HCT116 (cell line): ENCODE data around the gene ADRM1. TPM values are rescaled to one million over a fixed set of nuclear protein-coding genes. Genes with fewer than 3 reads are reported as not detected.

ENCODE experiments used
- ATAC-seq: fragments of 200-7000 bp; cut with Tn5 transposase; 2 replicates; pipeline ENCODE4 v1.9.1; 2020; ENCODE audit warnings: mild to moderate bottlenecking, moderate library complexity
- BruUV-seq: library from RNA; stranded (reverse); fragments of 400-500 nt; replicated peaks from 2 replicates; lab custom pipeline; 2021; lab: Mats Ljungman, UMichigan
- CTCF ChIA-PET: fragments of 300-600 bp; sonication (Branson Sonifier 250); formaldehyde crosslinking; loops from one replicate; lab custom pipeline; 2021; ENCODE audit warnings: antibody characterized with exemption; lab: Charles Lee
- POLR2A ChIA-PET: fragments of 300-600, 350-600 bp; sonication (Branson Sonifier 250); formaldehyde crosslinking; loops from one replicate; lab custom pipeline; 2021; ENCODE audit warnings: antibody characterized with exemption; lab: Charles Lee
- RAD21 ChIA-PET, 2 experiments: fragments of 300-600 bp; sonication (Branson Sonifier 250); formaldehyde crosslinking; loops; one replicate each; lab custom pipeline; 2023; ENCODE audit warnings: low total read pairs in 2 of 2; ENCODE audit not compliant: uncharacterized antibody in 2 of 2, unreplicated experiment in 2 of 2, low non-redundant PET in 1 of 2; lab: Charles Lee
- DNase-seq: peaks from one replicate; pipeline ENCODE4 v3.0.0-alpha.2; 2010; ENCODE audit warnings: low read depth, low spot score
- H2AFZ ChIP-seq: fragments of 200-600 bp; shearing (Covaris generic), sonication (generic); 2 replicates; pipeline ENCODE4 v1.6.1; 2017; ENCODE audit warnings: low read depth, mixed run types, mixed read lengths, antibody characterized with exemption, low read length; ENCODE audit not compliant: poor library complexity, severe bottlenecking
- H3K27ac ChIP-seq: 2 replicates; pipeline ENCODE4 v1.5.1; 2012; ENCODE audit warnings: low read depth, low read length
- H3K27me3 ChIP-seq: fragments of 200-600 bp; sonication (generic); 2 replicates; pipeline ENCODE4 v1.6.1; 2016; ENCODE audit warnings: mixed run types, low read length, mixed read lengths; ENCODE audit not compliant: insufficient read depth
- H3K36me3 ChIP-seq, 2 experiments: fragments of 200-500 bp in 1 of 2; fragments of 200-600 bp in 1 of 2; sonication (Bioruptor generic) in 1 of 2; sonication (generic) in 1 of 2; 2 replicates each; pipeline versions ENCODE4 v1.5.1 to v1.6.1; 2014 to 2016; ENCODE audit warnings: low read length in 2 of 2, inconsistent platforms in 1 of 2, mixed read lengths in 1 of 2, mixed run types in 1 of 2; ENCODE audit not compliant: insufficient read depth in 2 of 2, control insufficient read depth in 1 of 2
- H3K4me1 ChIP-seq, 2 experiments: fragments of 200-600 bp in 1 of 2; sonication (generic) in 1 of 2; 2 replicates each; pipeline versions ENCODE4 v1.5.1 to v1.6.1; 2012 to 2017; ENCODE audit warnings: low read length in 2 of 2, inconsistent platforms in 1 of 2, mild to moderate bottlenecking in 1 of 2, mixed read lengths in 1 of 2, mixed run types in 1 of 2, moderate library complexity in 1 of 2; ENCODE audit not compliant: insufficient read depth in 2 of 2, control insufficient read depth in 1 of 2
- H3K4me2 ChIP-seq: fragments of 200-600 bp; sonication (generic); 2 replicates; pipeline ENCODE4 v1.6.1; 2017; ENCODE audit warnings: mixed run types, low read length, mixed read lengths
- H3K4me3 ChIP-seq, 2 experiments: fragments of 200-600 bp in 1 of 2; sonication (generic) in 1 of 2; replicated peaks in 1 of 2; 2 replicates each; pipeline ENCODE4 v1.5.1; 2011 to 2016; ENCODE audit warnings: low read length in 2 of 2, control low read depth in 1 of 2, low read depth in 1 of 2, mild to moderate bottlenecking in 1 of 2, mixed read lengths in 1 of 2, mixed run types in 1 of 2
- H3K79me2 ChIP-seq: fragments of 200-600 bp; sonication (generic); 2 replicates; pipeline ENCODE4 v1.6.1; 2017; ENCODE audit warnings: mild to moderate bottlenecking, mixed run types, low read length, moderate library complexity, mixed read lengths; ENCODE audit not compliant: insufficient read depth
- H3K9ac ChIP-seq: fragments of 200-600 bp; sonication (generic); 2 replicates; pipeline ENCODE4 v1.6.1; 2016; ENCODE audit warnings: low read length, mixed read lengths
- H3K9me2 ChIP-seq: fragments of 200-600 bp; sonication (generic), shearing (Covaris generic); 2 replicates; pipeline ENCODE4 v1.6.1; 2017; ENCODE audit warnings: mixed run types, mild to moderate bottlenecking, moderate library complexity; ENCODE audit not compliant: insufficient read depth
- H3K9me3 ChIP-seq, 2 experiments: fragments of 200-500 bp in 1 of 2; fragments of 200-600 bp in 1 of 2; sonication (Bioruptor generic) in 1 of 2; sonication (generic) in 1 of 2; 2 replicates each; pipeline ENCODE4 v1.6.1; 2014 to 2017; ENCODE audit warnings: low read length in 2 of 2, mixed read lengths in 2 of 2, inconsistent platforms in 1 of 2, low read depth in 1 of 2, mild to moderate bottlenecking in 1 of 2, mixed run types in 1 of 2, moderate library complexity in 1 of 2; ENCODE audit not compliant: control insufficient read depth in 1 of 2, insufficient read depth in 1 of 2
- H4K20me1 ChIP-seq: fragments of 200-600 bp; sonication (generic), shearing (Covaris generic); 2 replicates; pipeline ENCODE4 v1.6.1; 2017; ENCODE audit warnings: mixed run types, mild to moderate bottlenecking, moderate library complexity; ENCODE audit not compliant: insufficient read depth
- CBX3 ChIP-seq: IDR thresholded peaks from 2 replicates; pipeline ENCODE4 v1.6.1; 2012; ENCODE audit warnings: low read depth
- CEBPB ChIP-seq: IDR thresholded peaks from 2 replicates; pipeline ENCODE4 v1.6.1; 2012; ENCODE audit warnings: low read depth
- EGR1 ChIP-seq: IDR thresholded peaks from 2 replicates; pipeline ENCODE4 v1.6.1; 2012; ENCODE audit warnings: low read depth
- EZH2 ChIP-seq: fragments of 200-600 bp; sonication (generic); IDR thresholded peaks from 2 replicates; pipeline ENCODE4 v1.6.1; 2017; ENCODE audit warnings: antibody characterized with exemption, mixed run types
- JUND ChIP-seq: IDR thresholded peaks from 2 replicates; pipeline ENCODE4 v1.6.1; 2012
- MAX ChIP-seq: IDR thresholded peaks from 2 replicates; pipeline ENCODE4 v1.6.1; 2012
- POLR2A ChIP-seq: IDR thresholded peaks from 2 replicates; pipeline ENCODE4 v1.7.0; 2011; ENCODE audit warnings: borderline replicate concordance; ENCODE audit not compliant: insufficient read depth, insufficient read length; ENCODE audit errors: extremely low read depth
- POLR2AphosphoS5 ChIP-seq: IDR thresholded peaks from 2 replicates; pipeline ENCODE4 v1.6.1; 2011; ENCODE audit warnings: mild to moderate bottlenecking, low read depth, low read length, moderate library complexity
- SP1 ChIP-seq: IDR thresholded peaks from 2 replicates; pipeline ENCODE4 v1.6.1; 2012; ENCODE audit warnings: low read depth
- SRF ChIP-seq: IDR thresholded peaks from 2 replicates; pipeline ENCODE4 v1.6.1; 2012; ENCODE audit warnings: low read depth
- ZBTB33 ChIP-seq: IDR thresholded peaks from 2 replicates; pipeline ENCODE4 v1.6.1; 2011; ENCODE audit warnings: mild to moderate bottlenecking, low read length, moderate library complexity; ENCODE audit not compliant: insufficient replicate concordance; ENCODE audit errors: extremely low read depth
- ZFX ChIP-seq: fragments of 450-650 bp; IDR thresholded peaks from 2 replicates; pipeline ENCODE4 v1.6.1; 2017
- intact Hi-C: fragments of 100-400 bp; cut with micrococcal nuclease; formaldehyde crosslinking; loops from 2 replicates; pipeline ENCODE4 v1.10.0; 2022
- total RNA-seq: library from RNA; stranded (reverse); gene quantifications from one replicate; pipeline ENCODE4 v1.2.1, GENCODE V29; 2021; ENCODE audit not compliant: unreplicated experiment
- TF ChIP-seq, protein P1 (sequence below): IDR thresholded peaks from 2 replicates; pipeline ENCODE4 v1.6.1; 2012; ENCODE audit warnings: low read depth
- TF ChIP-seq, protein P2 (sequence below): IDR thresholded peaks from 2 replicates; pipeline ENCODE4 v1.6.1; 2012

ADRM1 gene
- total RNA-seq, 1 experiment from 2014 or later: 158 TPM

DNA sequence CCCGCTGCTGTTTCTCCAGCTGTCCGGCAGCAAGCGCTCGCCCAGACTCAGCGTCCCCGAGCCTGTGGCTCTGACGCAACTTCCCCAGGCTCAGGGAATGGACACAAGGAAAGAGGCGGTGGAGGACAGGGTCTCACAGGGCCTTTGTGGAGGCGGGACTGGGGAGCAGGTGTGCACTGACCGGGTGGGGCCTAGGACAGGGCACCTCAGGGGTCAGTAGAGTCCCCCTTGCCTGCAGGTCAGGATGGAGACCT is 44.3 kb downstream of the ADRM1 start:
- TF ChIP-seq JUND (no peak), ZBTB33 (no peak), MAX (no peak), ZFX (no peak), POLR2AphosphoS5 (no peak), CBX3 (no peak), SRF (no peak), POLR2A (no peak), SP1 (no peak), EZH2 (no peak), CEBPB (no peak), EGR1 (no peak)
- TF ChIP-seq, protein P1, sequence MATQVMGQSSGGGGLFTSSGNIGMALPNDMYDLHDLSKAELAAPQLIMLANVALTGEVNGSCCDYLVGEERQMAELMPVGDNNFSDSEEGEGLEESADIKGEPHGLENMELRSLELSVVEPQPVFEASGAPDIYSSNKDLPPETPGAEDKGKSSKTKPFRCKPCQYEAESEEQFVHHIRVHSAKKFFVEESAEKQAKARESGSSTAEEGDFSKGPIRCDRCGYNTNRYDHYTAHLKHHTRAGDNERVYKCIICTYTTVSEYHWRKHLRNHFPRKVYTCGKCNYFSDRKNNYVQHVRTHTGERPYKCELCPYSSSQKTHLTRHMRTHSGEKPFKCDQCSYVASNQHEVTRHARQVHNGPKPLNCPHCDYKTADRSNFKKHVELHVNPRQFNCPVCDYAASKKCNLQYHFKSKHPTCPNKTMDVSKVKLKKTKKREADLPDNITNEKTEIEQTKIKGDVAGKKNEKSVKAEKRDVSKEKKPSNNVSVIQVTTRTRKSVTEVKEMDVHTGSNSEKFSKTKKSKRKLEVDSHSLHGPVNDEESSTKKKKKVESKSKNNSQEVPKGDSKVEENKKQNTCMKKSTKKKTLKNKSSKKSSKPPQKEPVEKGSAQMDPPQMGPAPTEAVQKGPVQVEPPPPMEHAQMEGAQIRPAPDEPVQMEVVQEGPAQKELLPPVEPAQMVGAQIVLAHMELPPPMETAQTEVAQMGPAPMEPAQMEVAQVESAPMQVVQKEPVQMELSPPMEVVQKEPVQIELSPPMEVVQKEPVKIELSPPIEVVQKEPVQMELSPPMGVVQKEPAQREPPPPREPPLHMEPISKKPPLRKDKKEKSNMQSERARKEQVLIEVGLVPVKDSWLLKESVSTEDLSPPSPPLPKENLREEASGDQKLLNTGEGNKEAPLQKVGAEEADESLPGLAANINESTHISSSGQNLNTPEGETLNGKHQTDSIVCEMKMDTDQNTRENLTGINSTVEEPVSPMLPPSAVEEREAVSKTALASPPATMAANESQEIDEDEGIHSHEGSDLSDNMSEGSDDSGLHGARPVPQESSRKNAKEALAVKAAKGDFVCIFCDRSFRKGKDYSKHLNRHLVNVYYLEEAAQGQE: no peak
- TF ChIP-seq, protein P2, sequence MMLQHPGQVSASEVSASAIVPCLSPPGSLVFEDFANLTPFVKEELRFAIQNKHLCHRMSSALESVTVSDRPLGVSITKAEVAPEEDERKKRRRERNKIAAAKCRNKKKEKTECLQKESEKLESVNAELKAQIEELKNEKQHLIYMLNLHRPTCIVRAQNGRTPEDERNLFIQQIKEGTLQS: no peak
- no peak overlapping the region for H3K4me2 ChIP-seq
- BruUV-seq: no TSS peak
- CTCF ChIA-PET: no interaction called here
- ATAC-seq (no peak), DNase-seq (no peak)
- peaks cover 20 to 25% of the 10 kb centered on the region in 2 experiments for H3K4me1 ChIP-seq
- intact Hi-C loops: no loop called here
- POLR2A ChIA-PET: no interaction called here
- no peaks in the 10 kb centered on the region for H3K9me3 ChIP-seq
- H3K36me3 ChIP-seq: peaks cover 12 to 38% of the 10 kb centered on the region in 2 experiments; a peak in 3 of 4 replicates
- no peak overlapping the region for H3K9ac ChIP-seq
- H3K27me3 ChIP-seq: no peaks in the 10 kb centered on the region
- H3K4me3 ChIP-seq: no peak overlapping the region
- no peak overlapping the region for H2AFZ ChIP-seq
- H3K27ac ChIP-seq: no peak overlapping the region; the same call in 1 of the 2 replicates
- peaks cover under 1% of the 10 kb centered on the region; the same call in 1 of the 2 replicates for H3K79me2 ChIP-seq
- no peaks in the 10 kb centered on the region for H4K20me1 ChIP-seq
- H3K9me2 ChIP-seq: no peaks in the 10 kb centered on the region
- RAD21 ChIA-PET: no interaction called here
